ENCODE data around the gene EPB41L4A.

- TF ChIP-seq CTCF (IDR thresholded peaks at IDR 0.05) (no peak), POLR2AphosphoS5 (IDR thresholded peaks at IDR 0.05; ENCODE audit: low read depth, low read length) (no peak), TCF7L2 (IDR thresholded peaks at IDR 0.05; ENCODE audit: low read depth, low read length) (no peak), REST (IDR thresholded peaks at IDR 0.05; ENCODE audit: insufficient read depth in 1 of 2, low read depth in 2 of 2, low read length in 1 of 2) (no peak)
Observed at GRCh38 chr5:112230606-112231005, 188.5 kb downstream of the EPB41L4A start.
